ENCODE data around the gene SEH1L.

- TF ChIP-seq CTCF (conservative IDR thresholded peaks at IDR 0.05; ENCODE audit: low read length) (no peak), EZH2phosphoT487 (IDR thresholded peaks at IDR 0.05; ENCODE audit: borderline replicate concordance) (no peak)
Measured at GRCh38 chr18:13014232-13014631, 66.4 kb downstream of the SEH1L start.
